Astrocyte (in vitro differentiated cells and primary cell): Measurements from ENCODE around the gene EFCC1. TPM values are rescaled to one million over a fixed set of nuclear protein-coding genes. Genes with fewer than 3 reads are reported as not detected.

Source experiments
- DNase-seq: peaks from one replicate; pipeline ENCODE4 v3.0.0-alpha.2; 2010; ENCODE audit warnings: low read depth
- FAIRE-seq: peaks from 2 replicates; lab custom pipeline; 2011; peaks lifted over from hg19 to GRCh38; lab: Jason Lieb, UNC
- H2AFZ ChIP-seq: 2 replicates; pipeline ENCODE4 v1.6.0; 2012; ENCODE audit warnings: low read depth, low read length, inconsistent platforms
- H3K27ac ChIP-seq: 2 replicates; pipeline ENCODE4 v1.5.1; 2011; ENCODE audit warnings: low read depth, low read length, inconsistent platforms
- H3K27me3 ChIP-seq: 2 replicates; pipeline ENCODE4 v1.6.0; 2011; ENCODE audit warnings: low read length, inconsistent platforms; ENCODE audit not compliant: insufficient read depth
- H3K36me3 ChIP-seq: 2 replicates; pipeline ENCODE4 v1.5.1; 2011; ENCODE audit warnings: low read length, inconsistent platforms; ENCODE audit not compliant: insufficient read depth
- H3K4me1 ChIP-seq: 2 replicates; pipeline ENCODE4 v1.5.1; 2011; ENCODE audit warnings: low read length, inconsistent platforms; ENCODE audit not compliant: insufficient read depth
- H3K4me2 ChIP-seq: 2 replicates; pipeline ENCODE4 v1.6.0; 2012; ENCODE audit warnings: low read length, inconsistent platforms
- H3K4me3 ChIP-seq: 2 replicates; pipeline ENCODE4 v1.5.1; 2011; ENCODE audit warnings: low read depth, mild to moderate bottlenecking, low read length, inconsistent platforms; ENCODE audit not compliant: insufficient read depth
- H3K79me2 ChIP-seq: 2 replicates; pipeline ENCODE4 v1.6.0; 2012; ENCODE audit warnings: mild to moderate bottlenecking, low read length, inconsistent platforms; ENCODE audit not compliant: insufficient read depth
- H3K9ac ChIP-seq: 2 replicates; pipeline ENCODE4 v1.6.0; 2012; ENCODE audit warnings: mild to moderate bottlenecking, low read length, inconsistent platforms
- H3K9me3 ChIP-seq: 2 replicates; pipeline ENCODE4 v1.5.1; 2012; ENCODE audit warnings: low read depth, mild to moderate bottlenecking, low read length, inconsistent platforms; ENCODE audit not compliant: insufficient read depth
- H4K20me1 ChIP-seq: 2 replicates; pipeline ENCODE4 v1.6.0; 2012; ENCODE audit warnings: low read length, inconsistent platforms; ENCODE audit not compliant: insufficient read depth
- H3K27ac Mint-ChIP-seq: one replicate; pipeline ENCODE4 v1.8.0; 2021; ENCODE audit warnings: mild to moderate bottlenecking, mixed read lengths; ENCODE audit not compliant: unreplicated experiment
- H3K27me3 Mint-ChIP-seq: one replicate; pipeline ENCODE4 v1.8.0; 2021; ENCODE audit warnings: low read depth, mixed read lengths; ENCODE audit not compliant: unreplicated experiment
- H3K36me3 Mint-ChIP-seq: one replicate; pipeline ENCODE4 v1.8.0; 2021; ENCODE audit warnings: low read depth, mixed read lengths; ENCODE audit not compliant: unreplicated experiment
- H3K4me1 Mint-ChIP-seq: one replicate; pipeline ENCODE4 v1.8.0; 2021; ENCODE audit warnings: low read depth, mixed read lengths; ENCODE audit not compliant: unreplicated experiment
- H3K4me3 Mint-ChIP-seq: one replicate; pipeline ENCODE4 v1.8.0; 2021; ENCODE audit warnings: mild to moderate bottlenecking, moderate library complexity, mixed read lengths; ENCODE audit not compliant: unreplicated experiment
- H3K9me3 Mint-ChIP-seq: one replicate; pipeline ENCODE4 v1.8.0; 2021; ENCODE audit warnings: mild to moderate bottlenecking, mixed read lengths; ENCODE audit not compliant: unreplicated experiment
- CTCF ChIP-seq: IDR thresholded peaks from 2 replicates; pipeline ENCODE4 v1.5.1; 2011; ENCODE audit warnings: low read depth, mild to moderate bottlenecking, inconsistent platforms, low read length, moderate library complexity; ENCODE audit not compliant: insufficient read depth
- EZH2 ChIP-seq: IDR thresholded peaks from 2 replicates; pipeline ENCODE4 v1.6.1; 2012; ENCODE audit warnings: mild to moderate bottlenecking, low read length, inconsistent platforms; ENCODE audit not compliant: insufficient read depth
- total RNA-seq: library from RNA; stranded (reverse); gene quantifications from 2 replicates; pipeline ENCODE4 v1.2.1, GENCODE V29; 2021

EFCC1 gene
- total RNA-seq, 1 donor from 2014 or later: not detected

- no peaks in the 10 kb centered on the region for H3K36me3 ChIP-seq
- FAIRE-seq: no peak
- Mint-ChIP-seq H3K27ac (no peak overlapping the region), H3K27me3 (peaks cover 18% of the 10 kb centered on the region), H3K9me3 (peaks cover 26% of the 10 kb centered on the region), H3K4me1 (peaks cover 2% of the 10 kb centered on the region), H3K36me3 (peaks cover 2% of the 10 kb centered on the region), H3K4me3 (no peak overlapping the region)
- H3K4me3 ChIP-seq: no peak overlapping the region
- H3K4me1 ChIP-seq: no peaks in the 10 kb centered on the region
- peaks cover 4% of the 10 kb centered on the region for H3K9me3 ChIP-seq
- TF ChIP-seq EZH2 (no peak), CTCF (no peak)
- no peak overlapping the region for H2AFZ ChIP-seq
- no peak overlapping the region for H3K9ac ChIP-seq
- H4K20me1 ChIP-seq: no peaks in the 10 kb centered on the region
- no peak overlapping the region for H3K4me2 ChIP-seq
- no peak for DNase-seq
- peaks cover 20% of the 10 kb centered on the region for H3K27me3 ChIP-seq
- H3K27ac ChIP-seq: no peak overlapping the region
- no peaks in the 10 kb centered on the region for H3K79me2 ChIP-seq
These were observed 45.8 kb downstream of the EFCC1 start for GRCh38 chr3:129046732-129047552.

DNA sequence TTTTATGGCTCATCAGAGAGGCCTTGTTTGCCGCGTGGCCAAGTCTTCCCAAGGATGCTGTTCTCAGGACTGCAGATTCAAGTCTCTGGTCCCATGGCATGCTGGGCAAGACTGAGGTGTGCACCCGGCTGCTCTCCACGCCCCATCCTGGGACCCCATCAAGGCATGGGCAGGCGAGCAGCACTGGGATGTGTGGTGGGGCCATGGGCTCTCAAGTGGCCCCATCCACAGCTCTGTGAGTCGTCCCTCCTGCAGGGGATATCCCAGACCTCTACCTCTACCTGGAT, 46.4 kb downstream of the EFCC1 start:
- Mint-ChIP-seq H3K27ac (no peak overlapping the region), H3K27me3 (peaks cover 15% of the 10 kb centered on the region), H3K4me3 (no peak overlapping the region), H3K9me3 (peaks cover 22% of the 10 kb centered on the region), H3K36me3 (peaks cover 2% of the 10 kb centered on the region), H3K4me1 (peaks cover 3% of the 10 kb centered on the region)
- Histone ChIP-seq H3K9me3 (peaks cover 4% of the 10 kb centered on the region), H3K27me3 (peaks cover 20% of the 10 kb centered on the region), H3K36me3 (no peaks in the 10 kb centered on the region), H3K4me1 (no peaks in the 10 kb centered on the region), H4K20me1 (no peaks in the 10 kb centered on the region), H3K4me3 (no peak overlapping the region), H3K79me2 (no peaks in the 10 kb centered on the region), H3K27ac (no peak overlapping the region), H2AFZ (no peak overlapping the region), H3K9ac (no peak overlapping the region), H3K4me2 (no peak overlapping the region)
- no peak for FAIRE-seq
- no peak for DNase-seq
- TF ChIP-seq CTCF: no peak
- no peak for TF ChIP-seq EZH2
